Epithelial cell of prostate (primary cell): ENCODE measurements around the gene MLYCD.

Experiments
- DNase-seq: peaks from one replicate; pipeline ENCODE4 v3.0.0-alpha.2; 2011; ENCODE audit warnings: low read depth, low spot score
- H3K27ac ChIP-seq: fragments of 450-650 bp; 2 replicates; pipeline ENCODE4 v1.5.1; 2017; ENCODE audit warnings: mild to moderate bottlenecking

MLYCD gene

GRCh38 chr16:83898463-83899271 lies at the start of gene MLYCD:
TSS of gene MLYCD (plus strand) at chr16:83899115. CDS start at chr16:83899145, 30 bp downstream.
- H3K27ac ChIP-seq, result peak within 1 kb of the TSS; percentile 42
- DNase-seq, result no peak

- no peak for DNase-seq
- no peak overlapping the region for H3K27ac ChIP-seq
Observed at GRCh38 chr16:83849421-83849820, 49.5 kb upstream of the MLYCD start.

- no peak overlapping the region for H3K27ac ChIP-seq
- no peak for DNase-seq
Observed at GRCh38 chr16:83850947-83851346, 48.0 kb upstream of the MLYCD start.

GRCh38 chr16:83851473-83851872 lies 47.4 kb upstream of the MLYCD start:
- H3K27ac ChIP-seq, result no peak overlapping the region

GRCh38 chr16:83852774-83853173 lies 46.1 kb upstream of the MLYCD start:
- no peak overlapping the region for H3K27ac ChIP-seq

More at GRCh38 chr16:83851473-83851872, 47.4 kb upstream of the MLYCD start:
- DNase-seq, result no peak

GRCh38 chr16:83853834-83854233 lies 45.1 kb upstream of the MLYCD start:
- DNase-seq, result no peak
- no peak overlapping the region for H3K27ac ChIP-seq

More at GRCh38 chr16:83852774-83853173, 46.1 kb upstream of the MLYCD start:
- DNase-seq, result no peak

GRCh38 chr16:83854420-83854819 lies 44.5 kb upstream of the MLYCD start:
- DNase-seq, result no peak
- H3K27ac ChIP-seq, result no peak overlapping the region

- DNase-seq, result no peak
- no peak overlapping the region for H3K27ac ChIP-seq
Observed at GRCh38 chr16:83856792-83857191, 42.1 kb upstream of the MLYCD start.

GRCh38 chr16:83859265-83859664 lies 39.6 kb upstream of the MLYCD start:
- H3K27ac ChIP-seq, result no peak overlapping the region
- no peak for DNase-seq

GRCh38 chr16:83862661-83863060 lies 36.3 kb upstream of the MLYCD start:
- H3K27ac ChIP-seq, result no peak overlapping the region
- DNase-seq, result no peak

- no peak overlapping the region for H3K27ac ChIP-seq
- DNase-seq, result no peak
Observed at GRCh38 chr16:83863682-83864081, 35.2 kb upstream of the MLYCD start.

GRCh38 chr16:83870830-83871229 lies 28.1 kb upstream of the MLYCD start:
- DNase-seq, result no peak
- H3K27ac ChIP-seq, result no peak overlapping the region

- no peak for DNase-seq
- H3K27ac ChIP-seq, result no peak overlapping the region
Observed at GRCh38 chr16:83878838-83879237, 20.1 kb upstream of the MLYCD start.

- H3K27ac ChIP-seq, result no peak overlapping the region
- DNase-seq, result no peak
Observed at GRCh38 chr16:83882163-83882885, 16.6 kb upstream of the MLYCD start.

- no peak for DNase-seq
Observed at GRCh38 chr16:83886199-83886971, 12.5 kb upstream of the MLYCD start.

GRCh38 chr16:83887080-83887479 lies 11.8 kb upstream of the MLYCD start:
- no peak for DNase-seq
- no peak overlapping the region for H3K27ac ChIP-seq

More at GRCh38 chr16:83886199-83886971, 12.5 kb upstream of the MLYCD start:
- H3K27ac ChIP-seq, result no peak overlapping the region

- no peak overlapping the region for H3K27ac ChIP-seq
- DNase-seq, result no peak
Observed at GRCh38 chr16:83887564-83887963, 11.4 kb upstream of the MLYCD start.

GRCh38 chr16:83888672-83889044 lies 10.3 kb upstream of the MLYCD start:
- no peak overlapping the region for H3K27ac ChIP-seq
- DNase-seq, result no peak

GRCh38 chr16:83890359-83890758 lies 8.6 kb upstream of the MLYCD start:
- H3K27ac ChIP-seq, result no peak overlapping the region
- no peak for DNase-seq

GRCh38 chr16:83891742-83892141 lies 7.2 kb upstream of the MLYCD start:
- DNase-seq, result no peak
- no peak overlapping the region for H3K27ac ChIP-seq

- no peak for DNase-seq
- no peak overlapping the region for H3K27ac ChIP-seq
Observed at GRCh38 chr16:83895243-83895642, 3.7 kb upstream of the MLYCD start.
